Nephron (organoid): Measurements from ENCODE around the gene ZCCHC10.
A peak's percentile ranks its signal among the peaks of the same experiment; 100 is the strongest.
"Not testable (repeated sequence)": the region's sequence is repeated elsewhere in the genome, so short reads cannot be mapped to it uniquely, and the experiment has no call there.

Experiments used
- H3K27ac Mint-ChIP-seq, 3 experiments: 2 replicates each; pipeline ENCODE4 v1.8.0; 2020; ENCODE audit warnings: mixed read lengths in 3 of 3, mild to moderate bottlenecking in 2 of 3, moderate library complexity in 1 of 3
- H3K27me3 Mint-ChIP-seq: 2 replicates; pipeline ENCODE4 v1.8.0; 2021; ENCODE audit warnings: low read depth, mild to moderate bottlenecking, moderate library complexity, mixed read lengths
- H3K36me3 Mint-ChIP-seq: 2 replicates; pipeline ENCODE4 v1.8.0; 2020; ENCODE audit warnings: low read depth, mixed read lengths
- H3K4me1 Mint-ChIP-seq: 2 replicates; pipeline ENCODE4 v1.8.0; 2020; ENCODE audit warnings: mixed read lengths
- H3K4me3 Mint-ChIP-seq, 3 experiments: 2 replicates each; pipeline ENCODE4 v1.8.0; 2020; ENCODE audit warnings: mild to moderate bottlenecking in 3 of 3, mixed read lengths in 3 of 3, moderate library complexity in 2 of 3
- H3K9me3 Mint-ChIP-seq: 2 replicates; pipeline ENCODE4 v1.8.0; 2020; ENCODE audit warnings: mixed read lengths
- CTCF ChIP-seq, 3 experiments: fragments of 200-600 bp; sonication (generic); IDR thresholded peaks; one replicate each; pipeline ENCODE4 v1.5.0; 2021; ENCODE audit warnings: antibody characterized with exemption in 3 of 3; ENCODE audit not compliant: unreplicated experiment in 3 of 3

The ZCCHC10 gene

GRCh38 chr5:132971483-132972435 is 54.6 kb downstream of the ZCCHC10 start:
- Mint-ChIP-seq H3K27ac (no peak overlapping the region), H3K27me3 (peaks cover 3% of the 10 kb centered on the region), H3K4me1 (no peaks in the 10 kb centered on the region), H3K36me3 (no peaks in the 10 kb centered on the region), H3K4me3 (no peak overlapping the region), H3K9me3 (peaks cover 6% of the 10 kb centered on the region)
- TF ChIP-seq CTCF (IDR thresholded peaks at IDR 0.05; ENCODE audit: unreplicated experiment in 3 of 3) = no peak

GRCh38 chr5:132965120-132965519 is 61.2 kb downstream of the ZCCHC10 start:
- Mint-ChIP-seq H3K36me3 (peaks cover 5% of the 10 kb centered on the region), H3K9me3 (no peaks in the 10 kb centered on the region), H3K27me3 (peaks cover 3% of the 10 kb centered on the region), H3K4me1 (peaks cover 15% of the 10 kb centered on the region), H3K4me3 (peak overlapping the region; percentile 19 to 100 (median 54)), H3K27ac (peak overlapping the region in 2 of 3 experiments; percentile 44 to 63)
- no peak for TF ChIP-seq CTCF (IDR thresholded peaks at IDR 0.05; ENCODE audit: unreplicated experiment in 3 of 3)

- H3K36me3 Mint-ChIP-seq = peaks cover 12% of the 10 kb centered on the region
- peak within 1 kb of the TSS; percentile 97 to 100 (median 100) for H3K4me3 Mint-ChIP-seq
- no peaks in the 10 kb centered on the region for H3K9me3 Mint-ChIP-seq
- TF ChIP-seq CTCF (IDR thresholded peaks at IDR 0.05; ENCODE audit: unreplicated experiment in 3 of 3) = no peak
- peaks cover 3% of the 10 kb centered on the region for H3K27me3 Mint-ChIP-seq
- peak within 1 kb of the TSS; percentile 100 for H3K27ac Mint-ChIP-seq
- peaks cover 18% of the 10 kb centered on the region for H3K4me1 Mint-ChIP-seq
These were observed 62.9 kb downstream of the ZCCHC10 start, which contains the start of gene AFF4 for GRCh38 chr5:132963171-132964104. AFF4 (minus strand) TSS chr5:132963634; CDS start chr5:132937189, 26,445 bp downstream.

- Mint-ChIP-seq H3K27ac (peak overlapping the region; percentile 100), H3K4me1 (peaks cover 18% of the 10 kb centered on the region), H3K9me3 (no peaks in the 10 kb centered on the region), H3K4me3 (peak overlapping the region; percentile 97 to 100 (median 100)), H3K36me3 (peaks cover 14% of the 10 kb centered on the region), H3K27me3 (peaks cover 3% of the 10 kb centered on the region)
- TF ChIP-seq CTCF (IDR thresholded peaks at IDR 0.05; ENCODE audit: unreplicated experiment in 3 of 3) = no peak
These were observed 63.8 kb downstream of the ZCCHC10 start for GRCh38 chr5:132962429-132963021.

- Mint-ChIP-seq H3K27me3 (peaks cover 3% of the 10 kb centered on the region), H3K36me3 (peaks cover 14% of the 10 kb centered on the region), H3K4me1 (peaks cover 18% of the 10 kb centered on the region), H3K4me3 (peak overlapping the region; percentile 97 to 100 (median 100)), H3K9me3 (no peaks in the 10 kb centered on the region), H3K27ac (peak overlapping the region; percentile 100)
- no peak for TF ChIP-seq CTCF (IDR thresholded peaks at IDR 0.05; ENCODE audit: unreplicated experiment in 3 of 3)
These were observed 64.5 kb downstream of the ZCCHC10 start for GRCh38 chr5:132961887-132962286.

GRCh38 chr5:132961123-132961815 is 65.1 kb downstream of the ZCCHC10 start:
- peak overlapping the region; percentile 97 to 100 (median 100) for H3K4me3 Mint-ChIP-seq
- H3K36me3 Mint-ChIP-seq = peaks cover 14% of the 10 kb centered on the region
- H3K27ac Mint-ChIP-seq = peak overlapping the region; percentile 100
- not testable (repeated sequence) for H3K9me3 Mint-ChIP-seq, H3K27me3 Mint-ChIP-seq
- H3K4me1 Mint-ChIP-seq = peaks cover 18% of the 10 kb centered on the region

- not testable (repeated sequence) for H3K4me3 Mint-ChIP-seq, H3K27ac Mint-ChIP-seq, H3K27me3 Mint-ChIP-seq, H3K9me3 Mint-ChIP-seq
- Mint-ChIP-seq H3K36me3 (peaks cover 47% of the 10 kb centered on the region), H3K4me1 (peaks cover 23% of the 10 kb centered on the region)
These were observed 70.1 kb downstream of the ZCCHC10 start for GRCh38 chr5:132956166-132956799.
